Activated CD4-positive, alpha-beta memory T cell treated with anti-CD3 and anti-CD28 coated beads for 36 hours (primary cell): ENCODE results near the gene GATA2. TPM values are rescaled to one million over a fixed set of nuclear protein-coding genes. Genes with fewer than 3 reads are reported as not detected.

Source experiments
- CTCF ChIA-PET: fragments of 350-600 bp; sonication (Branson Sonifier 250); formaldehyde crosslinking; loops from one replicate; lab custom pipeline; 2021; ENCODE audit warnings: antibody characterized with exemption, inconsistent platforms; lab: Charles Lee
- POLR2A ChIA-PET: fragments of 350-600 bp; sonication (Branson Sonifier 250); formaldehyde crosslinking; loops from one replicate; lab custom pipeline; 2021; ENCODE audit warnings: antibody characterized with exemption; lab: Charles Lee
- DNase-seq: peaks from one replicate; pipeline ENCODE4 v3.0.0-alpha.2; 2020
- H3K27ac Mint-ChIP-seq: one replicate; pipeline ENCODE4 v1.8.0; 2021; ENCODE audit warnings: mixed read lengths
- H3K27me3 Mint-ChIP-seq: one replicate; pipeline ENCODE4 v1.8.0; 2021; ENCODE audit warnings: mixed read lengths
- H3K36me3 Mint-ChIP-seq: one replicate; pipeline ENCODE4 v1.8.0; 2021; ENCODE audit warnings: mixed read lengths
- H3K4me1 Mint-ChIP-seq: one replicate; pipeline ENCODE4 v1.8.0; 2021; ENCODE audit warnings: low read depth, mixed read lengths
- H3K4me3 Mint-ChIP-seq: one replicate; pipeline ENCODE4 v1.8.0; 2021; ENCODE audit warnings: mild to moderate bottlenecking, mixed read lengths
- H3K9me3 Mint-ChIP-seq: one replicate; pipeline ENCODE4 v1.8.0; 2021; ENCODE audit warnings: mixed read lengths
- intact Hi-C: fragments of 100-400 bp; cut with micrococcal nuclease; formaldehyde crosslinking; loops from one replicate; pipeline ENCODE4 v1.15.1; 2023
- total RNA-seq, 2 experiments: library from RNA; stranded (reverse); gene quantifications; one replicate each; pipeline ENCODE4 v1.2.3, GENCODE V29; 2021

The GATA2 gene
- total RNA-seq, 2 experiments from 2014 or later = not detected

- POLR2A ChIA-PET = no interaction called here
- intact Hi-C loops = no loop called here
- no peak for DNase-seq
- Mint-ChIP-seq H3K27me3 (peaks cover 45% of the 10 kb centered on the region), H3K4me1 (peaks cover 12% of the 10 kb centered on the region), H3K9me3 (no peaks in the 10 kb centered on the region), H3K4me3 (no peak overlapping the region), H3K27ac (no peak overlapping the region), H3K36me3 (no peaks in the 10 kb centered on the region)
- CTCF ChIA-PET = no interaction called here
Measured at GRCh38 chr3:128432971-128433836, 59.8 kb downstream of the GATA2 start.

GRCh38 chr3:128432301-128432970 is 60.6 kb downstream of the GATA2 start:
- POLR2A ChIA-PET = no interaction called here
- no peaks in the 10 kb centered on the region for H3K36me3 Mint-ChIP-seq
- no peaks in the 10 kb centered on the region for H3K9me3 Mint-ChIP-seq
- peaks cover 47% of the 10 kb centered on the region for H3K27me3 Mint-ChIP-seq
- CTCF ChIA-PET = no interaction called here
- DNase-seq = no peak
- intact Hi-C loops = no loop called here
- H3K27ac Mint-ChIP-seq = no peak overlapping the region
- H3K4me3 Mint-ChIP-seq = no peak overlapping the region
- H3K4me1 Mint-ChIP-seq = peaks cover 12% of the 10 kb centered on the region

GRCh38 chr3:128431803-128432300 is 61.1 kb downstream of the GATA2 start:
- CTCF ChIA-PET = no interaction called here
- Mint-ChIP-seq H3K36me3 (no peaks in the 10 kb centered on the region), H3K4me3 (no peak overlapping the region), H3K9me3 (no peaks in the 10 kb centered on the region), H3K27ac (no peak overlapping the region), H3K4me1 (peaks cover 12% of the 10 kb centered on the region), H3K27me3 (peaks cover 51% of the 10 kb centered on the region)
- DNase-seq = no peak
- intact Hi-C loops = no loop called here
- POLR2A ChIA-PET = no interaction called here

GRCh38 chr3:128430731-128431130 is 62.3 kb downstream of the GATA2 start:
- Mint-ChIP-seq H3K4me1 (peaks cover 12% of the 10 kb centered on the region), H3K9me3 (no peaks in the 10 kb centered on the region), H3K36me3 (no peaks in the 10 kb centered on the region), H3K27me3 (peaks cover 43% of the 10 kb centered on the region), H3K27ac (no peak overlapping the region), H3K4me3 (no peak overlapping the region)
- DNase-seq = no peak
- POLR2A ChIA-PET = no interaction called here
- CTCF ChIA-PET = interaction anchor here (1.3 kb wide), 1 partner anchor 68 kb away, joined by 3 read pairs; no protein-coding TSS in a partner anchor
- intact Hi-C loops = no loop called here

- Mint-ChIP-seq H3K4me3 (no peak overlapping the region), H3K27ac (no peak overlapping the region), H3K36me3 (no peaks in the 10 kb centered on the region), H3K4me1 (peaks cover 12% of the 10 kb centered on the region), H3K9me3 (no peaks in the 10 kb centered on the region), H3K27me3 (peaks cover 42% of the 10 kb centered on the region)
- ChIA-PET POLR2A (no interaction called here), CTCF (interaction anchor here (0.9 to 1.3 kb wide), 2 partner anchors 67 to 69 kb away, joined by 3 read pairs; no protein-coding TSS in a partner anchor)
- intact Hi-C loops = no loop called here
- no peak for DNase-seq
Measured at GRCh38 chr3:128430301-128430700, 62.7 kb downstream of the GATA2 start.

- no peak overlapping the region for H3K27ac Mint-ChIP-seq
- no peak overlapping the region for H3K4me3 Mint-ChIP-seq
- H3K27me3 Mint-ChIP-seq = peaks cover 40% of the 10 kb centered on the region
- DNase-seq = no peak
- H3K9me3 Mint-ChIP-seq = no peaks in the 10 kb centered on the region
- H3K4me1 Mint-ChIP-seq = peaks cover 12% of the 10 kb centered on the region
- intact Hi-C loops = loop anchor here (5.0 kb wide), 1 partner anchor 153 kb away; no protein-coding TSS in a partner anchor
- CTCF ChIA-PET = interaction anchor here (0.9 to 1.3 kb wide), 2 partner anchors 68 to 69 kb away, joined by 3 read pairs; no protein-coding TSS in a partner anchor
- POLR2A ChIA-PET = no interaction called here
- no peaks in the 10 kb centered on the region for H3K36me3 Mint-ChIP-seq
Measured at GRCh38 chr3:128429751-128430150, 63.2 kb downstream of the GATA2 start.

Other genes with a start within 250 kb of the GATA2 start
- not detected for gene DNAJB8, start 26.3 kb downstream of the GATA2 start, total RNA-seq
- gene RPN1, start 157.6 kb upstream of the GATA2 start, total RNA-seq = 100 to 1,000 TPM; 166 to 168 TPM
- 100 to 1,000 TPM; 264 to 272 TPM for gene RAB7A, start 233.0 kb upstream of the GATA2 start, total RNA-seq